Liver (tissue), 9 donors: Measurements from ENCODE around the gene CCNK. TPM values are rescaled to one million over a fixed set of nuclear protein-coding genes. Genes with fewer than 3 reads are reported as not detected.

Source experiments
- DNase-seq: peaks from one replicate; pipeline ENCODE4 v3.0.0-alpha.2; 2017; ENCODE audit warnings: low spot score
- H3K27ac ChIP-seq, 2 donors: one replicate each; pipeline ENCODE4 v1.7.0; 2013; ENCODE audit warnings: inconsistent platforms in 2 of 2, low read length in 2 of 2, control low read depth in 1 of 2, low read depth in 1 of 2, mild to moderate bottlenecking in 1 of 2
- H3K27me3 ChIP-seq, 4 donors: one replicate each; pipeline versions ENCODE4 v1.6.1 to v1.7.0; 2013; ENCODE audit warnings: low read length in 3 of 4, inconsistent platforms in 1 of 4, mild to moderate bottlenecking in 1 of 4, moderate library complexity in 1 of 4; ENCODE audit not compliant: control insufficient read depth in 4 of 4, insufficient read depth in 4 of 4
- H3K36me3 ChIP-seq, 4 donors: one replicate each; pipeline versions ENCODE4 v1.6.1 to v1.7.0; 2013; ENCODE audit warnings: low read length in 3 of 4, mild to moderate bottlenecking in 3 of 4, low read depth in 1 of 4, moderate library complexity in 1 of 4; ENCODE audit not compliant: control insufficient read depth in 4 of 4, insufficient read depth in 3 of 4
- H3K4me1 ChIP-seq, 4 donors: one replicate each; pipeline versions ENCODE4 v1.6.1 to v1.7.0; 2013; ENCODE audit warnings: low read length in 3 of 4, mild to moderate bottlenecking in 3 of 4, moderate library complexity in 1 of 4; ENCODE audit not compliant: control insufficient read depth in 4 of 4, insufficient read depth in 4 of 4
- H3K4me3 ChIP-seq, 3 donors: one replicate each; pipeline versions ENCODE4 v1.6.1 to v1.7.0; 2013; ENCODE audit warnings: low read length in 3 of 3, control low read depth in 1 of 3, low read depth in 1 of 3, mild to moderate bottlenecking in 1 of 3
- H3K9ac ChIP-seq, 2 donors: one replicate each; pipeline ENCODE4 v1.7.0; 2013; ENCODE audit warnings: low read length in 2 of 2, mild to moderate bottlenecking in 2 of 2, moderate library complexity in 2 of 2, control low read depth in 1 of 2, low read depth in 1 of 2
- H3K9me3 ChIP-seq, 4 donors: one replicate each; pipeline versions ENCODE4 v1.6.1 to v1.7.0; 2013; ENCODE audit warnings: low read length in 3 of 4; ENCODE audit not compliant: control insufficient read depth in 4 of 4
- FOXA1 ChIP-seq: IDR thresholded peaks from 2 replicates; pipeline ENCODE4 v1.6.1; 2016; ENCODE audit warnings: antibody characterized with exemption
- FOXA2 ChIP-seq: IDR thresholded peaks from 2 replicates; pipeline ENCODE4 v1.6.1; 2016; ENCODE audit warnings: antibody characterized with exemption
- GABPA ChIP-seq, 2 donors: IDR thresholded peaks in 1 of 2; conservative IDR thresholded peaks in 1 of 2; 2 replicates each; pipeline ENCODE4 v1.6.1; 2016; ENCODE audit warnings: antibody characterized with exemption in 2 of 2, mild to moderate bottlenecking in 1 of 2, moderate library complexity in 1 of 2
- HNF4G ChIP-seq: IDR thresholded peaks from 2 replicates; pipeline ENCODE4 v1.6.1; 2016; ENCODE audit warnings: antibody characterized with exemption
- JUND ChIP-seq, 2 donors: IDR thresholded peaks; 2 replicates each; pipeline ENCODE4 v1.6.1; 2016; ENCODE audit warnings: antibody characterized with exemption in 2 of 2
- RAD21 ChIP-seq, 2 donors: IDR thresholded peaks; 2 replicates each; pipeline ENCODE4 v1.6.1; 2016; ENCODE audit warnings: antibody characterized with exemption in 2 of 2, mild to moderate bottlenecking in 2 of 2
- RXRA ChIP-seq, 2 donors: IDR thresholded peaks; 2 replicates each; pipeline ENCODE4 v1.6.1; 2017 to 2018; ENCODE audit warnings: antibody characterized with exemption in 2 of 2, mild to moderate bottlenecking in 1 of 2
- SP1 ChIP-seq: IDR thresholded peaks from 2 replicates; pipeline ENCODE4 v1.6.1; 2018; ENCODE audit warnings: antibody characterized with exemption, mild to moderate bottlenecking
- TAF1 ChIP-seq: conservative IDR thresholded peaks from 2 replicates; pipeline ENCODE4 v1.6.1; 2016; ENCODE audit warnings: antibody characterized with exemption, mild to moderate bottlenecking
- YY1 ChIP-seq: IDR thresholded peaks from 2 replicates; pipeline ENCODE4 v1.6.1; 2016; ENCODE audit warnings: antibody characterized with exemption, mild to moderate bottlenecking
- WGBS: extraction: QIAGEN DNeasy Blood & Tissue Kit; methylation state at CpG from one replicate; pipeline ENCODE4 v1.1.7; 2013; 5-methylcytosine and 5-hydroxymethylcytosine counted together
- polyA plus RNA-seq, 2 donors: library from polyadenylated mRNA; stranded (reverse) in 1 of 2; unstranded in 1 of 2; fragments of 200-250 nt in 1 of 2; fragments of >200 nt in 1 of 2; fragmentation: Nextera tagmentation in 1 of 2; extraction: Ambion mirVana in 1 of 2; gene quantifications; one replicate each; pipeline versions ENCODE4 v1.2.1 to v1.2.3, GENCODE V29; 2013 to 2015
- total RNA-seq, 2 donors: library from RNA; depleted of rRNA; stranded (reverse); fragments of >200 nt; gene quantifications; one replicate each; pipeline ENCODE4 v1.2.3, GENCODE V29; 2014
- TF ChIP-seq, protein P1 (sequence below): fragments of 150-350 bp; IDR thresholded peaks from 2 replicates; pipeline ENCODE4 v1.5.1; 2017; ENCODE audit warnings: improper control_type of control experiment, low read depth, low read length; ENCODE audit not compliant: missing input control
- TF ChIP-seq, protein P2 (sequence below): IDR thresholded peaks from 2 replicates; pipeline ENCODE4 v1.6.1; 2016; ENCODE audit warnings: antibody characterized with exemption
- TF ChIP-seq, protein P3 (sequence below): IDR thresholded peaks from 2 replicates; pipeline ENCODE4 v1.6.1; 2016; ENCODE audit warnings: antibody characterized with exemption
- TF ChIP-seq, protein P4 (sequence below): IDR thresholded peaks from 2 replicates; pipeline ENCODE4 v1.6.1; 2016; ENCODE audit warnings: antibody characterized with exemption, mild to moderate bottlenecking
- TF ChIP-seq, protein P5 (sequence below): IDR thresholded peaks from 2 replicates; pipeline ENCODE4 v1.6.1; 2016; ENCODE audit warnings: antibody characterized with exemption
- donor health status: healthy.
- donor health status: healthy.
- donor health status: healthy.
- donor health status: healthy.
- donor health status: healthy.

The CCNK gene
- total and polyA plus RNA-seq, 4 donors = 7.7 to 33.4 (median 13.2) TPM

DNA sequence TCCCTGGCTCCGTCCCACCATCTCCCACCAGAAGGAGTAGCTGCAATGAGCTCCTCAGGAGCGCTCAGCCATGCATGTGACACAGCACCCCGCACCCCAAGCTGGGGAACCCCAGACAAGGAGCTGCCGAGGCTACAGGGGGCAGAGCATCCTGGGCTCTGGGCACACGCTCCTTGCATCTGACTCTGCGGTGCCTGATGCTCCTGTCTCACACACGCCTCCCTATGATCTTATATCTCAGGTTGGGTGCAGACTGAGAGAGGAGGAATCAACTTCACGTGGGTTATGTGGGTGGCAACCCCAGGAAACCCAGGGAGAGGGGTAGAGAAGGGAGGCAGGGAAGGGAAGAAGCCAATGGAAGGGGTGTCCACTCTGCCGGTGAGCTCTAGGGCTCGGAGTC is 60.0 kb downstream of the CCNK start (continued):
- TF ChIP-seq JUND (IDR thresholded peaks at IDR 0.05) = no peak
- no peak for TF ChIP-seq FOXA1

DNA sequence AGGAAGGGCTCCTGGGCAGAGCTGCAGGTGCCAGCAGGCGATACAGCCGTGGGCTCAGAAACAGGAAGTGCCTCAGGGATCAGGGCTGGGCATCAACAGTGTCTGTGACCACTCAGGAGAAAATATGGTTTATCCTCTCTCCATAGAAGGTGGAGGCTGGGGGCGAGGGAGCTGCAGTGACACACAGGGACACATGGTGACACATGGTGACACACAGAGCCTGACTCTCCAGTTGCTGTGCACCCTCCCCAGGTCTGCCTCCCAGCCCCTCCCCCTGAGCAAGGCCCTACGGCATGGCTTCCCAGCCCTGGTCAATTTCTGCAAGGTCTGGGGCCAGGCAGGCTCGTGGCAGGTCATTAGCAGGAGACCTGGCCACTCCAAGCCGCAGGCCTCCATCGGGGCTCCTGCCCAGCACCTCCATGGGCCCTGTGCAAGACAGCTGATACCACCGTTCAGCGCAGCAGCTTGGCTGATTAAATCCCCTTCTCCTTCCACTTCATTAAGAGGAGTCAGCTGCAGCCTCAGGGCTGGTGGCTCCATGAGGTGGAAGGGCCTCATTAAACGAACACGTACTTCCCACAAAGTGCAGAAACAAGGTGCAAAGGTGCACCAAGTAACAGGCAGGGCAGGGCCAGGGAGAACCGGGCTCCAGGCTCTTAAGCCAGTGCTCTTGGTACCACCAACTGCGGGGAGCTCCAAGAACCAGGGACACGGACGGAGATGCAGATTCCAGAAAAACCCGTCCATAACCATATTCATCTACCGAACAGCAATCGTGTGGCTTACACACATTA is 60.7 kb downstream of the CCNK start:
- Histone ChIP-seq H3K4me1 (peaks cover 4 to 29% (median 16%) of the 10 kb centered on the region in 4 donors), H3K9me3 (no peaks in the 10 kb centered on the region), H3K9ac (no peak overlapping the region), H3K4me3 (no peak overlapping the region), H3K27me3 (no peaks in the 10 kb centered on the region), H3K27ac (no peak overlapping the region), H3K36me3 (no peaks in the 10 kb centered on the region)
- no peak for DNase-seq
- TF ChIP-seq, protein P1, sequence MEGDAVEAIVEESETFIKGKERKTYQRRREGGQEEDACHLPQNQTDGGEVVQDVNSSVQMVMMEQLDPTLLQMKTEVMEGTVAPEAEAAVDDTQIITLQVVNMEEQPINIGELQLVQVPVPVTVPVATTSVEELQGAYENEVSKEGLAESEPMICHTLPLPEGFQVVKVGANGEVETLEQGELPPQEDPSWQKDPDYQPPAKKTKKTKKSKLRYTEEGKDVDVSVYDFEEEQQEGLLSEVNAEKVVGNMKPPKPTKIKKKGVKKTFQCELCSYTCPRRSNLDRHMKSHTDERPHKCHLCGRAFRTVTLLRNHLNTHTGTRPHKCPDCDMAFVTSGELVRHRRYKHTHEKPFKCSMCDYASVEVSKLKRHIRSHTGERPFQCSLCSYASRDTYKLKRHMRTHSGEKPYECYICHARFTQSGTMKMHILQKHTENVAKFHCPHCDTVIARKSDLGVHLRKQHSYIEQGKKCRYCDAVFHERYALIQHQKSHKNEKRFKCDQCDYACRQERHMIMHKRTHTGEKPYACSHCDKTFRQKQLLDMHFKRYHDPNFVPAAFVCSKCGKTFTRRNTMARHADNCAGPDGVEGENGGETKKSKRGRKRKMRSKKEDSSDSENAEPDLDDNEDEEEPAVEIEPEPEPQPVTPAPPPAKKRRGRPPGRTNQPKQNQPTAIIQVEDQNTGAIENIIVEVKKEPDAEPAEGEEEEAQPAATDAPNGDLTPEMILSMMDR = no peak
- TF ChIP-seq HNF4G (no peak), RAD21 (IDR thresholded peaks at IDR 0.05) (no peak), FOXA2 (no peak), TAF1 (no peak)
- TF ChIP-seq, protein P2, sequence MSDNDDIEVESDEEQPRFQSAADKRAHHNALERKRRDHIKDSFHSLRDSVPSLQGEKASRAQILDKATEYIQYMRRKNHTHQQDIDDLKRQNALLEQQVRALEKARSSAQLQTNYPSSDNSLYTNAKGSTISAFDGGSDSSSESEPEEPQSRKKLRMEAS = no peak
- TF ChIP-seq, protein P3, sequence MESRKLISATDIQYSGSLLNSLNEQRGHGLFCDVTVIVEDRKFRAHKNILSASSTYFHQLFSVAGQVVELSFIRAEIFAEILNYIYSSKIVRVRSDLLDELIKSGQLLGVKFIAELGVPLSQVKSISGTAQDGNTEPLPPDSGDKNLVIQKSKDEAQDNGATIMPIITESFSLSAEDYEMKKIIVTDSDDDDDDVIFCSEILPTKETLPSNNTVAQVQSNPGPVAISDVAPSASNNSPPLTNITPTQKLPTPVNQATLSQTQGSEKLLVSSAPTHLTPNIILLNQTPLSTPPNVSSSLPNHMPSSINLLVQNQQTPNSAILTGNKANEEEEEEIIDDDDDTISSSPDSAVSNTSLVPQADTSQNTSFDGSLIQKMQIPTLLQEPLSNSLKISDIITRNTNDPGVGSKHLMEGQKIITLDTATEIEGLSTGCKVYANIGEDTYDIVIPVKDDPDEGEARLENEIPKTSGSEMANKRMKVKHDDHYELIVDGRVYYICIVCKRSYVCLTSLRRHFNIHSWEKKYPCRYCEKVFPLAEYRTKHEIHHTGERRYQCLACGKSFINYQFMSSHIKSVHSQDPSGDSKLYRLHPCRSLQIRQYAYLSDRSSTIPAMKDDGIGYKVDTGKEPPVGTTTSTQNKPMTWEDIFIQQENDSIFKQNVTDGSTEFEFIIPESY = no peak
- TF ChIP-seq, protein P4, sequence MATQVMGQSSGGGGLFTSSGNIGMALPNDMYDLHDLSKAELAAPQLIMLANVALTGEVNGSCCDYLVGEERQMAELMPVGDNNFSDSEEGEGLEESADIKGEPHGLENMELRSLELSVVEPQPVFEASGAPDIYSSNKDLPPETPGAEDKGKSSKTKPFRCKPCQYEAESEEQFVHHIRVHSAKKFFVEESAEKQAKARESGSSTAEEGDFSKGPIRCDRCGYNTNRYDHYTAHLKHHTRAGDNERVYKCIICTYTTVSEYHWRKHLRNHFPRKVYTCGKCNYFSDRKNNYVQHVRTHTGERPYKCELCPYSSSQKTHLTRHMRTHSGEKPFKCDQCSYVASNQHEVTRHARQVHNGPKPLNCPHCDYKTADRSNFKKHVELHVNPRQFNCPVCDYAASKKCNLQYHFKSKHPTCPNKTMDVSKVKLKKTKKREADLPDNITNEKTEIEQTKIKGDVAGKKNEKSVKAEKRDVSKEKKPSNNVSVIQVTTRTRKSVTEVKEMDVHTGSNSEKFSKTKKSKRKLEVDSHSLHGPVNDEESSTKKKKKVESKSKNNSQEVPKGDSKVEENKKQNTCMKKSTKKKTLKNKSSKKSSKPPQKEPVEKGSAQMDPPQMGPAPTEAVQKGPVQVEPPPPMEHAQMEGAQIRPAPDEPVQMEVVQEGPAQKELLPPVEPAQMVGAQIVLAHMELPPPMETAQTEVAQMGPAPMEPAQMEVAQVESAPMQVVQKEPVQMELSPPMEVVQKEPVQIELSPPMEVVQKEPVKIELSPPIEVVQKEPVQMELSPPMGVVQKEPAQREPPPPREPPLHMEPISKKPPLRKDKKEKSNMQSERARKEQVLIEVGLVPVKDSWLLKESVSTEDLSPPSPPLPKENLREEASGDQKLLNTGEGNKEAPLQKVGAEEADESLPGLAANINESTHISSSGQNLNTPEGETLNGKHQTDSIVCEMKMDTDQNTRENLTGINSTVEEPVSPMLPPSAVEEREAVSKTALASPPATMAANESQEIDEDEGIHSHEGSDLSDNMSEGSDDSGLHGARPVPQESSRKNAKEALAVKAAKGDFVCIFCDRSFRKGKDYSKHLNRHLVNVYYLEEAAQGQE = no peak
- WGBS = 82% methylated on average over 18 of the region's 18 CpGs

DNA sequence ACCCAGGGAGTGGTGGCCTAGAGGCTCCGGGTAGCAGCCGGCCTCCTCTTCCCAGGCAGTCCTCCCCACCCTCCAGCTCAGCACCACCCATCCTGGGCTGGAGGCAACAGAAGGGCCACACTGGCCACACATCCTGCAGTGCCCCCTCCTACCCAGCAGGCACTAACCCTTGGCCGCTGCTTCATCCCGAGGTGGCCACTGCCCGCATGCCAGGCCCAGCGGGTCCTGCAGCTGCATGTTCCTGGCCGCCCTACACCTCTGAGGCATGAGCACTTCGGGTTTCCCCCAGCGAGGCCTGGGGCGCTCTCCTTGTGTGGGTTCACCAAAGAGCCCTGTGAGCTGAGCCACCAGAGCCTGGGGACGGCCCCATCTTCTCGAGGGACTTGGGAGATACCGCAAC is 61.4 kb downstream of the CCNK start:
- H3K4me1 ChIP-seq = peaks cover 4 to 25% (median 16%) of the 10 kb centered on the region in 4 donors
- no peaks in the 10 kb centered on the region for H3K36me3 ChIP-seq
- TF ChIP-seq SP1 (no peak), JUND (IDR thresholded peaks at IDR 0.05) (no peak), YY1 (no peak), FOXA1 (no peak), TAF1 (no peak), RAD21 (IDR thresholded peaks at IDR 0.05) (no peak), GABPA (IDR thresholded peaks at IDR 0.05 in 1 of 2, conservative IDR thresholded peaks at IDR 0.05 in 1 of 2) (no peak), RXRA (IDR thresholded peaks at IDR 0.05) (no peak), FOXA2 (no peak)
- TF ChIP-seq, protein P2 = no peak
- TF ChIP-seq, protein P5, sequence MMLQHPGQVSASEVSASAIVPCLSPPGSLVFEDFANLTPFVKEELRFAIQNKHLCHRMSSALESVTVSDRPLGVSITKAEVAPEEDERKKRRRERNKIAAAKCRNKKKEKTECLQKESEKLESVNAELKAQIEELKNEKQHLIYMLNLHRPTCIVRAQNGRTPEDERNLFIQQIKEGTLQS = no peak
- TF ChIP-seq, protein P3 = no peak
- no peaks in the 10 kb centered on the region for H3K9me3 ChIP-seq
- WGBS = 92% methylated on average over 13 of the region's 13 CpGs
- no peak for DNase-seq
- no peak overlapping the region for H3K27ac ChIP-seq
- H3K4me3 ChIP-seq = no peak overlapping the region
- no peak overlapping the region for H3K9ac ChIP-seq
- H3K27me3 ChIP-seq = no peaks in the 10 kb centered on the region
